ENCODE measurements around the gene FILIP1. TPM values are rescaled to one million over a fixed set of nuclear protein-coding genes. Genes with fewer than 3 reads are reported as not detected.
A peak's percentile ranks its signal among the peaks of the same experiment; 100 is the strongest.

The FILIP1 gene
- polyA plus RNA-seq, 1 of the 3 experiments (the other 2 are of a cell fraction): 0.03 TPM

GRCh38 chr6:75284632-75285282 lies 208.8 kb downstream of the FILIP1 start, which contains the start of gene TMEM30A:
TSS of gene TMEM30A (minus strand) at chr6:75284792. CDS start at chr6:75284638, 154 bp downstream.
- Histone ChIP-seq H2AFZ (ENCODE audit: low read depth) (peak within 1 kb of the TSS; percentile 96), H3K27ac (ENCODE audit: low read depth in 2 of 2, low read length in 1 of 2) (peak within 1 kb of the TSS; percentile 83 to 90), H3K36me3 (replicated peaks in 1 of 2; ENCODE audit: control insufficient read depth in 1 of 2, insufficient read depth in 2 of 2, low read length in 1 of 2) (peaks cover 0 to 8% of the 10 kb centered on the region in 2 experiments), H3K9me2 (no peaks in the 10 kb centered on the region), H4K20me1 (ENCODE audit: insufficient read depth) (peaks cover 40% of the 10 kb centered on the region), H3K4me1 (ENCODE audit: control insufficient read depth in 1 of 2, insufficient read depth in 2 of 2, low read depth in 1 of 2, low read length in 1 of 2) (peaks cover 7 to 11% of the 10 kb centered on the region in 2 experiments; a peak in 3 of 4 replicates), H3K79me2 (ENCODE audit: insufficient read depth) (peaks cover 60% of the 10 kb centered on the region), H3K4me2 (peak within 1 kb of the TSS; percentile 82), H3K27me3 (ENCODE audit: insufficient read depth) (no peaks in the 10 kb centered on the region), H3F3A (replicated peaks; ENCODE audit: insufficient read depth) (peaks cover 7% of the 10 kb centered on the region), H3K9me3 (no peaks in the 10 kb centered on the region), H3K9ac (peak within 1 kb of the TSS; percentile 88), H3K4me3 (ENCODE audit: low read depth in 2 of 2, low read length in 1 of 2) (peak within 1 kb of the TSS; percentile 83 to 88)
- under 1% methylated on average over 36 of the region's 55 CpGs for WGBS (ENCODE audit: low lambda C conversion rate)
- ChIA-PET POLR2A (interaction anchor here (0.6 to 1.1 kb wide), 2 partner anchors 24 to 317 kb away, joined by 3 to 5 read pairs; partner anchors contain the start of gene SENP6), CTCF (interaction anchor here (0.6 to 1.6 kb wide), 8 partner anchors 12 to 570 kb away, joined by 3 to 5 read pairs (median 4); no protein-coding TSS in a partner anchor)
- peak; percentile 94 for DNase-seq
- peak; percentile 88; the same call in 1 of the 2 replicates for TF ChIP-seq USF1 (IDR thresholded peaks at IDR 0.05; ENCODE audit: borderline replicate concordance, low read depth)
- TF ChIP-seq POLR2AphosphoS5 (IDR thresholded peaks at IDR 0.05; ENCODE audit: low read depth, low read length): peak; percentile 87
- TF ChIP-seq GATA2 (CRISPR knock-in tag; IDR thresholded peaks at IDR 0.05): no peak
- TF ChIP-seq FOXJ3 (CRISPR knock-in tag; IDR thresholded peaks at IDR 0.05): no peak
- no peak for TF ChIP-seq TCF12 (IDR thresholded peaks at IDR 0.05)
- TF ChIP-seq JUND (IDR thresholded peaks at IDR 0.05): no peak
- no peak for TF ChIP-seq TEAD4 (IDR thresholded peaks at IDR 0.05; ENCODE audit: borderline replicate concordance, insufficient read depth)
- no peak for TF ChIP-seq ZBTB33 (IDR thresholded peaks at IDR 0.05; ENCODE audit: borderline replicate concordance, low read depth)
- TF ChIP-seq ELF1 (IDR thresholded peaks at IDR 0.05): peak; percentile 63
- 0 out of 2 replicates have a peak, but pooled peaks have one; percentile 3 for TF ChIP-seq REST (IDR thresholded peaks at IDR 0.05; ENCODE audit: low read depth, low read length)
- no peak for TF ChIP-seq RXRA (IDR thresholded peaks at IDR 0.05; ENCODE audit: borderline replicate concordance, low read depth)
- TF ChIP-seq SMC3 (IDR thresholded peaks at IDR 0.05; ENCODE audit: low read depth, low read length): no peak
- TF ChIP-seq MAX (IDR thresholded peaks at IDR 0.05; ENCODE audit: low read depth): peak; percentile 86
- peak; percentile 2; the same call in 1 of the 2 replicates for TF ChIP-seq PBX3 (IDR thresholded peaks at IDR 0.05)
- TF ChIP-seq RAD21 (IDR thresholded peaks at IDR 0.05; ENCODE audit: low read length): no peak
- peak; percentile 54; the same call in 1 of the 2 replicates for TF ChIP-seq NRF1 (IDR thresholded peaks at IDR 0.05; ENCODE audit: low read depth, low read length)
- no peak for TF ChIP-seq CTCF (IDR thresholded peaks at IDR 0.05)
- no peak for TF ChIP-seq NFIC (IDR thresholded peaks at IDR 0.05; ENCODE audit: borderline replicate concordance)
- TF ChIP-seq RCOR1 (IDR thresholded peaks at IDR 0.05; ENCODE audit: low read length): no peak
- TF ChIP-seq FOSL2 (IDR thresholded peaks at IDR 0.05; ENCODE audit: borderline replicate concordance, low read depth): no peak
- peak; percentile 95 for TF ChIP-seq MXI1 (IDR thresholded peaks at IDR 0.05; ENCODE audit: low read depth, low read length)
- peak in 1 of 2 experiments; percentile 65; a peak in 1 of 4 replicates for TF ChIP-seq EP300 (IDR thresholded peaks at IDR 0.05; ENCODE audit: borderline replicate concordance in 1 of 2, low read depth in 1 of 2, low read length in 1 of 2)
- TF ChIP-seq YY1 (IDR thresholded peaks at IDR 0.05; ENCODE audit: low read depth): no peak
- TF ChIP-seq EZH2phosphoT487 (IDR thresholded peaks at IDR 0.05; ENCODE audit: borderline replicate concordance, low read depth): no peak
